K562 (cell line): ENCODE data around the gene UQCR11. TPM values are rescaled to one million over a fixed set of nuclear protein-coding genes. Genes with fewer than 3 reads are reported as not detected.

Experiments used
- AFF1 ChIP-seq, 2 experiments: fragments of 450-650 bp; IDR thresholded peaks; 2 replicates each; pipeline ENCODE4 v1.6.1; 2018; ENCODE audit warnings: mild to moderate bottlenecking in 2 of 2, low read depth in 1 of 2; ENCODE audit not compliant: partially characterized antibody in 2 of 2
- C11orf30 ChIP-seq: fragments of 450-650 bp; IDR thresholded peaks from 2 replicates; pipeline ENCODE4 v1.6.1; 2016; ENCODE audit warnings: low read depth, mild to moderate bottlenecking
- KLF6 ChIP-seq: fragments of 250-450 bp; sonication (Bioruptor Pico); IDR thresholded peaks from 2 replicates; pipeline ENCODE4 v1.4.0; 2020; ENCODE audit warnings: mild to moderate bottlenecking, moderate library complexity, borderline replicate concordance
- MTA3 ChIP-seq: fragments of 450-650 bp; formaldehyde crosslinking; IDR thresholded peaks from 2 replicates; pipeline ENCODE4 v1.6.1; 2017; ENCODE audit warnings: mild to moderate bottlenecking, borderline replicate concordance
- PHF21A ChIP-seq: fragments of 450-650 bp; IDR thresholded peaks from 2 replicates; pipeline ENCODE4 v1.6.1; 2017; ENCODE audit warnings: low read depth, borderline replicate concordance
- PKNOX1 ChIP-seq: fragments of 450-650 bp; IDR thresholded peaks from 2 replicates; pipeline ENCODE4 v1.6.1; 2016
- POLR2A ChIP-seq: fragments of 450-650 bp; conservative IDR thresholded peaks from 2 replicates; pipeline ENCODE4 v1.6.1; 2016
- POLR3A ChIP-seq: IDR thresholded peaks from 2 replicates; pipeline ENCODE4 v1.6.1; 2011; ENCODE audit warnings: borderline replicate concordance, mild to moderate bottlenecking, moderate library complexity; ENCODE audit not compliant: insufficient read length, insufficient read depth; ENCODE audit errors: extremely low read depth
- ZNF444 ChIP-seq: fragments of 250-450 bp; sonication (Bioruptor Pico); IDR thresholded peaks from 2 replicates; pipeline ENCODE4 v1.4.0; 2020; ENCODE audit warnings: mild to moderate bottlenecking, moderate library complexity
- ZNF589 ChIP-seq: fragments of 200-800 bp; sonication (Bioruptor generic); IDR thresholded peaks from 2 replicates; pipeline ENCODE4 v1.6.1; 2016; ENCODE audit warnings: low read depth, missing genetic modification characterization, missing compliant biosample characterization
- polyA plus RNA-seq, 8 experiments: library from polyadenylated mRNA; depleted of rRNA in 4 of 8; stranded (reverse) in 5 of 8; unstranded in 3 of 8; fragments of >200 nt; fragmentation: Nextera tagmentation in 2 of 8; fragmentation: Illumina TruSeq in 1 of 8; extraction: Ambion mirVana in 2 of 8; extraction: Trizol in 1 of 8; gene quantifications; 2 replicates each; pipeline versions ENCODE4 v1.2.1 to v1.2.3, GENCODE V29; 2011 to 2014; ENCODE audit warnings: inconsistent platforms in 1 of 8, missing spikeins in 1 of 8
- total RNA-seq, 7 experiments: library from RNA; depleted of rRNA in 6 of 7; stranded (reverse); fragments of >200 nt in 6 of 7; fragmentation: Illumina TruSeq in 2 of 7; extraction: Trizol in 2 of 7; gene quantifications; 2 replicates each; pipeline versions ENCODE4 v1.2.1 to v1.2.3, GENCODE V29; 2011 to 2021; ENCODE audit warnings: low replicate concordance in 1 of 7
- TF ChIP-seq, protein P1 (sequence below): sonication (generic); formaldehyde crosslinking; IDR thresholded peaks from 2 replicates; pipeline ENCODE4 v1.4.0; 2020; ENCODE audit warnings: mild to moderate bottlenecking, missing genetic modification reagents
- TF ChIP-seq, protein P2 (sequence below): fragments of 450-650 bp; IDR thresholded peaks from 2 replicates; pipeline ENCODE4 v1.6.1; 2018; ENCODE audit warnings: mild to moderate bottlenecking, low read depth; ENCODE audit not compliant: partially characterized antibody
- TF ChIP-seq, protein P3 (sequence below), 3 experiments: IDR thresholded peaks in 2 of 3; conservative IDR thresholded peaks in 1 of 3; 2 replicates each; pipeline ENCODE4 v1.5.1; 2011 to 2012; ENCODE audit warnings: low read length in 3 of 3, mild to moderate bottlenecking in 3 of 3, control low read depth in 2 of 3, improper control_type of control experiment in 1 of 3, inconsistent platforms in 1 of 3, low read depth in 1 of 3, mixed read lengths in 1 of 3, moderate library complexity in 1 of 3; ENCODE audit not compliant: insufficient read depth in 2 of 3

UQCR11 gene
- total and polyA plus RNA-seq, 9 of the 15 experiments (the other 6 are each of a cell fraction or from before 2014, with no cell fraction given), result 57.6 to 394 (median 259) TPM

DNA sequence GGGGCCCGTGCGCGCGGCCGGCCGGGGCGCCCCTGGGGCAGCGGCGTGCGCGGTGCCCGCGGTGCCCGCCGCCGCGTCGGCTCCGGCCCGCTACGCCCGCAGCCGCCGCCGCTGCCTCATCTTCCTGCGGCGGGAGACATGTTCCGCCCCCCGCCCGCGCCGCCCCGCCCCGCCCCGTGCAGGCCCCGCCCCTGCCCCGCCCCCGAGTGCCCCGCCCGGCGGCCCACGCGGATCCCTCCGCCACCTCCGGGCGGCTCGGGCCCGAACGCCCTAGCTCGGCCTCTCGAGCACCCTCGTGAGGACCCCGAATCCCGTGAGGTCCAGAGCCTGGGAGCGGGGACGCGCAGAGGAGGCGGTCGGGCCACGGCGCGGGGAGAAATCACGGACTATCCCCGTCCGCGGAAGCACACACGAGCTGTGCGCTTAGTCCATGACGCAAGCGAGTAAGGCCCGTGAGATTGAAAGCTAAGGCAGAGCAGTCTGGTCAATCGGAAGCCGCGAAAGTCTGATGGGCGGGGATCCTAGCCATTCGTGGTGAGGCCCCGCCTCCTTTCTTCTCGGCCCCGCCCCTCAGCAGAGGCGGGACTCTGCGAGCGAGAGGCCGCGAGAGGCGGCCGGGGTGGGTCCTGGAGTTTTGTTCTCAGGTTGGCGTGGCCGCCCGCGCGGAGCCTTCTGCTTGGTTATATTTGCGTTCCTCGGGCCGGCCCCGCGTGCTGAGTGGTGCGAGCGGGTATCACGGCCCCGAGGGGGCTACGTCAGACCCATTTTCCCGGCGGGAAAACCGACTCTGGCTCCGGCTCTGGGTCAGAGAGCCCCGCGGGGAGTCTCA is 47.4 kb upstream of the UQCR11 start, which contains the start of gene TCF3 (continued):
- TF ChIP-seq, protein P1, sequence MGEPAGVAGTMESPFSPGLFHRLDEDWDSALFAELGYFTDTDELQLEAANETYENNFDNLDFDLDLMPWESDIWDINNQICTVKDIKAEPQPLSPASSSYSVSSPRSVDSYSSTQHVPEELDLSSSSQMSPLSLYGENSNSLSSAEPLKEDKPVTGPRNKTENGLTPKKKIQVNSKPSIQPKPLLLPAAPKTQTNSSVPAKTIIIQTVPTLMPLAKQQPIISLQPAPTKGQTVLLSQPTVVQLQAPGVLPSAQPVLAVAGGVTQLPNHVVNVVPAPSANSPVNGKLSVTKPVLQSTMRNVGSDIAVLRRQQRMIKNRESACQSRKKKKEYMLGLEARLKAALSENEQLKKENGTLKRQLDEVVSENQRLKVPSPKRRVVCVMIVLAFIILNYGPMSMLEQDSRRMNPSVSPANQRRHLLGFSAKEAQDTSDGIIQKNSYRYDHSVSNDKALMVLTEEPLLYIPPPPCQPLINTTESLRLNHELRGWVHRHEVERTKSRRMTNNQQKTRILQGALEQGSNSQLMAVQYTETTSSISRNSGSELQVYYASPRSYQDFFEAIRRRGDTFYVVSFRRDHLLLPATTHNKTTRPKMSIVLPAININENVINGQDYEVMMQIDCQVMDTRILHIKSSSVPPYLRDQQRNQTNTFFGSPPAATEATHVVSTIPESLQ, result no peak
- no peak for TF ChIP-seq POLR3A
- peak; percentile 35; the same call in 1 of the 2 replicates for TF ChIP-seq C11orf30
- TF ChIP-seq MTA3, result peak; percentile 87
- peak; percentile 77 for TF ChIP-seq POLR2A
- TF ChIP-seq PHF21A, result 0 out of 2 replicates have a peak, but pooled peaks have one; percentile 57
- TF ChIP-seq PKNOX1, result peak; percentile 100
- no peak for TF ChIP-seq ZNF589 (CRISPR knock-in tag)
- TF ChIP-seq, protein P2, sequence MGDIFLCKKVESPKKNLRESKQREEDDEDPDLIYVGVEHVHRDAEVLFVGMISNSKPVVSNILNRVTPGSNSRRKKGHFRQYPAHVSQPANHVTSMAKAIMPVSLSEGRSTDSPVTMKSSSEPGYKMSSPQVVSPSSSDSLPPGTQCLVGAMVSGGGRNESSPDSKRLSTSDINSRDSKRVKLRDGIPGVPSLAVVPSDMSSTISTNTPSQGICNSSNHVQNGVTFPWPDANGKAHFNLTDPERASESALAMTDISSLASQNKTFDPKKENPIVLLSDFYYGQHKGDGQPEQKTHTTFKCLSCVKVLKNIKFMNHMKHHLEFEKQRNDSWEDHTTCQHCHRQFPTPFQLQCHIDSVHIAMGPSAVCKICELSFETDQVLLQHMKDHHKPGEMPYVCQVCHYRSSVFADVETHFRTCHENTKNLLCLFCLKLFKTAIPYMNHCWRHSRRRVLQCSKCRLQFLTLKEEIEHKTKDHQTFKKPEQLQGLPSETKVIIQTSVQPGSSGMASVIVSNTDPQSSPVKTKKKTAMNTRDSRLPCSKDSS, result no peak
- TF ChIP-seq, protein P3, sequence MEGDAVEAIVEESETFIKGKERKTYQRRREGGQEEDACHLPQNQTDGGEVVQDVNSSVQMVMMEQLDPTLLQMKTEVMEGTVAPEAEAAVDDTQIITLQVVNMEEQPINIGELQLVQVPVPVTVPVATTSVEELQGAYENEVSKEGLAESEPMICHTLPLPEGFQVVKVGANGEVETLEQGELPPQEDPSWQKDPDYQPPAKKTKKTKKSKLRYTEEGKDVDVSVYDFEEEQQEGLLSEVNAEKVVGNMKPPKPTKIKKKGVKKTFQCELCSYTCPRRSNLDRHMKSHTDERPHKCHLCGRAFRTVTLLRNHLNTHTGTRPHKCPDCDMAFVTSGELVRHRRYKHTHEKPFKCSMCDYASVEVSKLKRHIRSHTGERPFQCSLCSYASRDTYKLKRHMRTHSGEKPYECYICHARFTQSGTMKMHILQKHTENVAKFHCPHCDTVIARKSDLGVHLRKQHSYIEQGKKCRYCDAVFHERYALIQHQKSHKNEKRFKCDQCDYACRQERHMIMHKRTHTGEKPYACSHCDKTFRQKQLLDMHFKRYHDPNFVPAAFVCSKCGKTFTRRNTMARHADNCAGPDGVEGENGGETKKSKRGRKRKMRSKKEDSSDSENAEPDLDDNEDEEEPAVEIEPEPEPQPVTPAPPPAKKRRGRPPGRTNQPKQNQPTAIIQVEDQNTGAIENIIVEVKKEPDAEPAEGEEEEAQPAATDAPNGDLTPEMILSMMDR (IDR thresholded peaks at IDR 0.05 in 2 of 3, conservative IDR thresholded peaks at IDR 0.05 in 1 of 3; ENCODE audit: insufficient read depth in 2 of 3, low read depth in 1 of 3, low read length in 3 of 3), result no peak
- peak in 1 of 2 experiments; percentile 14 for TF ChIP-seq AFF1 (IDR thresholded peaks at IDR 0.05; ENCODE audit: low read depth in 1 of 2, partially characterized antibody in 2 of 2)
- peak; percentile 87 for TF ChIP-seq KLF6 (CRISPR knock-in tag)
- no peak for TF ChIP-seq ZNF444 (CRISPR knock-in tag)
